Activated CD4-positive, alpha-beta T cell treated with anti-CD3 and anti-CD28 coated beads for 48 hours (primary cell): ENCODE data around the gene ITM2B.

Experiments used
- DNase-seq: peaks from one replicate; pipeline ENCODE4 v3.0.0-alpha.2; 2020

The ITM2B gene

GRCh38 chr13:48264058-48264457 lies 31.1 kb downstream of the ITM2B start:
- no peak for DNase-seq

GRCh38 chr13:48265217-48265815 lies 32.3 kb downstream of the ITM2B start:
- DNase-seq: peak; percentile 42

GRCh38 chr13:48266150-48266549 lies 33.1 kb downstream of the ITM2B start:
- DNase-seq: no peak

GRCh38 chr13:48266701-48267639 lies 34.0 kb downstream of the ITM2B start:
- DNase-seq: no peak

GRCh38 chr13:48268019-48268418 lies 35.0 kb downstream of the ITM2B start:
- DNase-seq: no peak

- no peak for DNase-seq
These were observed 40.3 kb downstream of the ITM2B start for GRCh38 chr13:48273346-48273745.

- no peak for DNase-seq
These were observed 42.5 kb downstream of the ITM2B start for GRCh38 chr13:48275507-48275906.

- DNase-seq: no peak
These were observed 45.8 kb downstream of the ITM2B start for GRCh38 chr13:48278806-48279205.

GRCh38 chr13:48281556-48281955 lies 48.5 kb downstream of the ITM2B start:
- no peak for DNase-seq

GRCh38 chr13:48291730-48292129 lies 58.7 kb downstream of the ITM2B start:
- no peak for DNase-seq

- no peak for DNase-seq
These were observed 59.6 kb downstream of the ITM2B start for GRCh38 chr13:48292650-48293049.

- no peak for DNase-seq
These were observed 61.6 kb downstream of the ITM2B start for GRCh38 chr13:48294653-48295052.

GRCh38 chr13:48295271-48295670 lies 62.3 kb downstream of the ITM2B start:
- no peak for DNase-seq

GRCh38 chr13:48296528-48296927 lies 63.5 kb downstream of the ITM2B start:
- DNase-seq: no peak

GRCh38 chr13:48297131-48297786 lies 64.3 kb downstream of the ITM2B start:
- no peak for DNase-seq

- DNase-seq: no peak
These were observed 66.6 kb downstream of the ITM2B start for GRCh38 chr13:48299591-48299990.

- DNase-seq: no peak
These were observed 69.9 kb downstream of the ITM2B start for GRCh38 chr13:48302871-48303358.

- peak; percentile 93 for DNase-seq
These were observed 70.5 kb downstream of the ITM2B start, which contains the start of gene RB1 for GRCh38 chr13:48303359-48304142. Gene RB1, plus strand, starts transcription at chr13:48303751. Its CDS starts 162 bp downstream, at chr13:48303913.

GRCh38 chr13:48304143-48304876 lies 71.3 kb downstream of the ITM2B start:
- peak; percentile 26 for DNase-seq

GRCh38 chr13:48311223-48311622 lies 78.2 kb downstream of the ITM2B start:
- no peak for DNase-seq

GRCh38 chr13:48315969-48316650 lies 83.1 kb downstream of the ITM2B start:
- no peak for DNase-seq
